NCI-H510A (cell line): ENCODE measurements around the gene AGMO.

ENCODE experiments used
- DNase-seq: peaks from one replicate; lab custom pipeline; 2025; lab: John Stamatoyannopoulos, UW

The AGMO gene

DNA sequence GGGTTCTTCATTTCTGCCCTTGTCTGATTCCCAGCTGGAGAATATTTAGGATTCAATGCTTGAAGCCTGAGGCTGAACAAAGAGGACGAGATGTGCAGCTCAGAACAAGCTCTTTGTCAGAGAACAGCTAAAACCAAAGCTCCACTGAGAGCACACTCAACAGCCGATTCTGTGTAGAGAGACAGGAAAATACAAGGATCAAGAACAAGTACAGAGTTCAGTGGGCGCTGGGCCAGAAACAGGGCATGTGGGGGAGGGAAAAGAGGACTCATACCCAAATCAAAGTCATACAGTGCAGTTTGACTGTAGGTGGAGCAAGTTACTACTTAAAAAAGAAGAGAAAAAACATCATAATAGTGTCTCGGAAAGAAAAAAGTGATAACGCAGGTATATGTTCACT lies at the start of gene AGMO:
AGMO (minus strand) TSS at position 181 of the 400 bp plus-strand sequence.
- DNase-seq = no peak

DNA sequence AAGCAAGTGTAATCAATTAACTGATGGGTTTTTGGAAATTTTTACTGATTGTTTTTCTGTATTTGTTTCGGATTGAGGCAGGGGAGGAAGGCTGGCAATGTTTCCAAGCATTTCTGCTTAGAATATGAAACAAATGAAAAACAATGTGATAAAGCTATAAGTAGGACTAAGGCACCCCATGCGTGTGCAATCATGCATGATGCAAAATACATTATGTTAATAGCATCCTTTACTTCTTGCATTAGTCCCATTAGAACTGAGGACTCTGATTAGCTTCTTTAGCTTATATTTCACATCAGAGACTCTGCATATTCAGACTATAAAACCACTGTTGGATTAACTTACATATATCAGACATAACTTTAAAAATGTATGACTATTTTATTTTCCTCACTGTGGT lies 48.7 kb upstream of the AGMO start:
- DNase-seq = no peak

DNA sequence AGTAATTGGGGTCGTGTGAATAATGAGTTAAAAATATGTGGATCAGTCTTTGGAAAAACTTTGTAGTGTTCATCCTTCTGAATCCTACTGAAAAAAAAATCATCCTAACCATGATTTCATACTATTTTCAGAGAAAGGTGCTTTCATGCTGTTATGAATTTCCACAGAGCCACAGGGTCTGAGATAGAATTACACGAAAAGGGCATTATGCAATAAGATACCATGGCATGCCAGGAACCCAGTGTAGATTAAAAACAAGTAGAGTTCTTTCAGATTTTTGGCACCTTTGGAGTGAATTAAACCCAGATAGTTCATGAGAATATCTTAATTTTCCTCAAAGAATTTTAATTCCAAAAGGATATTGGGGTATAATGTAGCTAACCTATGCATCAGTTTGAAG lies 47.5 kb upstream of the AGMO start:
- no peak for DNase-seq

DNA sequence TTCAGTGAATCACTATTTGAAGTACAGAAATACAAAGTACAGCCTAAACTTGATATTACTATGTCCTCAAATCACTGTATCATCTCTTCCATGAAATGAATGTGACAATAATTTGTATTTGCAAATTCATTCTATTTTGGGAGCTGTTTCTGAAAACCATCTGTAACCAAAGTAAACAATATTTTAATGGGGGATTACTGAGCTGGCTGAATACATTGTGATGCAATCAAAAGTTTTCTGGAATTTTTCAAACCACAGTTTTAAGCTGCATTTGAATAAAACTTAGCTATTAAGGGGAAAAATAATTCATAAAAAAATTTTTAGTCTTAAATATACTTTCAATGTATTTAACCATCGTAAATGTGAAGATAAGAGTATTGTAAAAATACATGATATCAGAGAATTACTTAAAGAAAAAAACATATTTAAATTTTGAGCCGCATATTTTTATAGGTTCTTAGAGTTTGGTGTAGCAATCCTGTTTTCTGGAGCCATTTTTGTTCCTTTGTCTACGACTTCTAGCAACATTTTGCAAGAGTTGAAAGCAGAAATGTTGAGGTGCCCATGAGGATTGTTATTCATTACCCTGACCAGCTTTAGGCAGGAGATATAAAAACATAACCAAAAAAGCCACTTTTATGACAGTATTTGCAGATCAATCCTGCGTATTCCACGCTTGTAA lies 45.9 kb upstream of the AGMO start:
- DNase-seq = no peak

DNA sequence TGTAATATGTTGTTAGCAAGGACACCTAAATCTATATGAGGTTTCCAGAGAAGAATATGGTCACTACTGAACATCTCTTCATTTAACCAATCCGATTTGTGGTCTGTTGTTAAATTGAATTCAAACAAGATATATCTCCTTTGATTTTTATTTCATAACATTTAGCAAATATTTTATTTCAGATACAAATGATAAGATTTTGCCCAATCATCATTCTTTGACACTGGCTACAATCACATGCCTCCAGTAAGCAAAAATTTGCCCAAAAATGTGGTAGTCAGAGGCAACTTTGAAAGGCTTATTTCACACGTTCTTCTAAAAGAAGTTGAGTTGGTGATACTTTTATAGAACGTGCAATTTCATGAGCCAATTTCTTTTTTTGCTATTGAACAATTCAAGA lies 44.7 kb upstream of the AGMO start:
- no peak for DNase-seq

DNA sequence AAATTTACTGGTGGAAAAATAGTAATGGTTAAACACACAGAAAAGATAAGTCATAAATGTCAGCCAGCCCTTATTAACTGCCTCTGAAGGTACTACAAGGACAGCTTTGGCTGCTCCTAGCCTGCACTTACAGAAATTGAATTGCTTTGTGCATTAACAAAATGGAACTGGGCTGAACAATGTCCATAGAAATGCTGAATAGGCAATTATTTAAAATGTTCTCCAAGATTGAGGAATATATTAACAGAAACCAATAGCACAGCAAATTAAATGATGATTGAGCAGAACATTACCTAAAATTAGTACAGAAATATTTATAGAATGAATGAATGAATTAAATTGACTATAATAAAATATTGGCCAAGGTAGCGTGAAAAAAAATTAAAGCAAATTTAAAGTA lies 42.4 kb upstream of the AGMO start:
- no peak for DNase-seq

DNA sequence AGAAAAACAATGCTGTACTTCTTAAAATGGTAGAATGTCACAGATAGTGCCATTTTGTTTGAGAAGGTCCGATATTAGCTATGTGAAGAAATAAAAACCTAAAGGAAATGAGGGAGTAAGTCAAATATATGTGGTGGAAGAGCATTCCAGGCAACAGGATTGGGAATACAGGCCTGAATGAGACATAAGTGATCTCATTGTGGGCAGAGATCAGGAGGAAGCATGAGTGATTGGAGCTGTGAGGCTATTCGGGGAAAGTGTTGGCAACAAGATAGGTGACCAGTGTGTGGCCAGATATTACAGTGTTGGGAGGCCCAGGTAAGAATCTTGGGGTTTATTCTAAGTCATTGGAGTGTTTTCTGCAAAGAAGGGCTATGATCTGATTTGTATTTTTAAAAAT lies 41.3 kb upstream of the AGMO start:
- no peak for DNase-seq

DNA sequence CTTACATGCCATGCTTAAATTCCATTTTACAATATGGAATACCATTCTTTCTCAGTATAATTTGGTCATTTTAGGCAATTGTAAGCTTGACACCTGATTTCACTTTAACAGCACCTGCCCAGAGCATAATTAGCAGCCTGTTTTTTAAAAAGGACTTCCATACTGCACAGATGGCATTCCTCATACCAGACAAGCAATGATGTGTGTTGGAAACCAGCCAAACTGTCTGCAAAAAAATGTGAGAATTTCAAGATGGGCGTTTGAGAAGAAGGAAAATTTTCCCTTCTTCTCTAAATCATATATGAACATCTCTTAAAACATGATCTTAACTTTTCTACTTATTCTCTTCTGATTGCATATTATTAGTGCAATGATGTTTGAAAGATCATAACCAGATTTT lies 40.4 kb upstream of the AGMO start:
- DNase-seq = no peak

DNA sequence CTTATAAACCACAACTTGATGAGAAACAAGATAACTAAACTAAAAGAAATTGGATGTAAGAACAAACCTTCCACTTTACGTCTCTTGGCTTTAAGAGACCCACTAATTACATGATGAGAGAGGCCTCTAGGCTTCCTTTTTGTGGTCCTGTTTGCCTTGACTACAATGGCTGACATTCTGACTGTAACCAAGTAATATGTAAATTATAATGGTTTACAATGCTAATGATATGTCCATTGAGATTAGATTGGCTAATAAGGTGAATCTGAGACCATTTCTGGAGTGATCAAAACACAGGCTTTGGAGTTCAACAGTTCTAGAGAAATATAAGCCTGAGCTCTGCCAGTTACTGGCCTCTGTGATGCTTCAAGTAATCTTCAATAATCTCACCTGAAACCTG lies 39.4 kb upstream of the AGMO start:
- no peak for DNase-seq

DNA sequence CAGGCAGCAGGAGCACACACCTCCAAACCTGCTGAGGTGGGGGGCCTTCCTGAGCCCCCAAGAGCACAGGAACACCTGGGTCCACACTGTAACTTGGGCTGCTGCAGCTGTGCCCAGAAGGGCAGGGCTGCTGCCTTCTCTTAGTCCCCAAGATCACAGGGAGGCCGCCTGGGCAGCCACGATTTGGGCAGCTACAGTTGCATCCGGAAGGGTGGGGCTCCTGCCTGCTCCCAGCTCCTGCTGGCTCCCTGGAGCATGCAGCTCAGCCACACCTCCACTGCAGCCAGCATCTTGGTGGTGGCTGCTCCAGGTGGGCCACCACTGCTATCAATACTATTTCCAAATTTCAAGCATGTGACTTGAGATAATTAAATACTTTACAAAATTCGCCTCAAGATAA lies 38.5 kb upstream of the AGMO start:
- DNase-seq = no peak

DNA sequence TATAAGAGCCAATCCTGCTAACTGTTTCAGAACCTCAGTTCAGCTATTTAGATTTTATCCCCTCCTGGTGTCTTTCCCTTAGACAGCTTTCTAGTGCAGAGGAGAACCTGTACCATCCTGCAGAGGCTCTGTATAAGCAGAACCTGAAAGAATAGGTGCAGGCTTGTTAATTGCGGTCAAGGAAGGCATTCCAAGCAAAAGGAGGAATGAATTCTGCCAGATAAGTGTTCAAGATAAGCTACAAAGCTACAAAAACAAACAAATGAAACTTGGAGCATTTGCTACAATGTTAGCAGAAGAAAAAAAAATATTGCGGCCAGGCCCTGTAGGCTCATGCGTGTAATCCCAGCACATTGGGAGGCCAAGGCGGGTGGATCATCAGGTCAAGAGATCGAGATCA lies 32.6 kb upstream of the AGMO start:
- no peak for DNase-seq

DNA sequence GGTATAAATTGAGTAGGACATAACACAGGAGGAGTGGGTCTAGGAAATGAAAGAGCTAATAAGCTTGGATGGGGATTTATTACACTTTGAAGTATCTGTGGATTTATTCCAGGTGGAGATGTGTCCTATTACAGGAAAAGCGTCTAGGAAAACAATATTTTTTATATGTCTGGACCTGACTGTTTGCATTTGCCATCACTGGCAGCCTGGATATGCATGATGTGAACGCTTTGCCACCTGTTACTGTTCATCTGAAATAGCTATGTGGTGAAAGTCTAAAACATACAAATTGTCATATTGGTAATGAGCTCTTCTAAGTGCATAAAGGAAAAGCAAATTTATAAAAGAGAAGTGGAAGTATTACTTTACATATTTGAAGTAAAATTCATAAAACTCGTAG lies 31.6 kb upstream of the AGMO start:
- DNase-seq = no peak

DNA sequence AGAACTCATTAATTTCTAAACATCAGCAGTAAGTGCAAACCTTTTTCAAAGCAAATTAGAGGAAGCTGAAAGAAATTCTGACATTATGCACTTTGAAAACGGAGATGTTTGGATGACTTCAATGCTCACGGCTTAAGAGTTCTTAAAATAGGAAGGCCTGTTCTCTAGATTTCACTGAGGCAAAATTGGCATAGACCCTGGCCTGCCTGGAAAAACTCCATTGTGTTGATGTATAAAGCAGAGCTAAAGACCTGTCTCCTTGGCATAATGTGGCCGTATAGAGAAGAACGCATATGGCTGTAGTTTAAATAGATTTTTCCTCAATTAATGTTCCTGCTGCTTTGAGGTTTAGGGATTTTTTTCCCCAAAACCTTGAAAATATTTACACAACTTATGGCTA lies 24.5 kb upstream of the AGMO start:
- no peak for DNase-seq

DNA sequence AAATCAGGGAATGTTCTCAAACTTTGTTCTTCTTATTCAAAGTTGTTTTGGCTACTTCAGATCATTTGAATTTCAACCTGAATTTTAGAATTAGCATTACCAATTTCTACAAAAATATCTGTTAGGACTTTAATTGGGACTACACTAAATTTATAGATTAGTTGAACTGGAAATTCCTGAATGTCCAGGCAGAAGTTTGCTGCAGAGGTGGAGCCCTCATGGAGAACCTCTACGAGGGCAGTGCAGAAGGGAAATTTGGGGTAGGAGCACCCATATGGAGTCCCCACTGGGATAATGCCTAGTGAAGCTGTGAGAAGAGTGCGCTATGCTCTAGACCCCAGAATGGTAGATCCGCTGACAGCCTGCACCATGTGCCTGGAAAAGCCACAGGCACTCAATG lies 22.8 kb upstream of the AGMO start:
- DNase-seq = no peak

DNA sequence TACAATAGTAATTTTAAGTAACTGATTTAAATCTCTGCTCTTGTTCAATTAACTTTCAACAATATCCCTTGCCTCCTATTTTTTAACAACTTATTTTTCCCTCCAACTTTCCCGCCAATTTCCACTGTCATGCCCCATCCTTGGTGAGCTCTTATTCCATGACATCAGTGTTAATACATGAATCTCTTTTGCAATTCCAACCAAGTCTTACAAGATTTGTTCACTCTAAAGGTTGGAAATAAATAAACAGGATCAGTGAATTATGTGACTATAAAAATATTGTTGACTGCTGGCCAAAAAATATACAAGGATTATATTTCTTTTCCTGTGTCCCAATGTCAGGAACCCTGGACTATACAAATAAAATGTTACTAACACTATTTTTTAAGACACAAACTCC lies 21.0 kb upstream of the AGMO start:
- DNase-seq = no peak

DNA sequence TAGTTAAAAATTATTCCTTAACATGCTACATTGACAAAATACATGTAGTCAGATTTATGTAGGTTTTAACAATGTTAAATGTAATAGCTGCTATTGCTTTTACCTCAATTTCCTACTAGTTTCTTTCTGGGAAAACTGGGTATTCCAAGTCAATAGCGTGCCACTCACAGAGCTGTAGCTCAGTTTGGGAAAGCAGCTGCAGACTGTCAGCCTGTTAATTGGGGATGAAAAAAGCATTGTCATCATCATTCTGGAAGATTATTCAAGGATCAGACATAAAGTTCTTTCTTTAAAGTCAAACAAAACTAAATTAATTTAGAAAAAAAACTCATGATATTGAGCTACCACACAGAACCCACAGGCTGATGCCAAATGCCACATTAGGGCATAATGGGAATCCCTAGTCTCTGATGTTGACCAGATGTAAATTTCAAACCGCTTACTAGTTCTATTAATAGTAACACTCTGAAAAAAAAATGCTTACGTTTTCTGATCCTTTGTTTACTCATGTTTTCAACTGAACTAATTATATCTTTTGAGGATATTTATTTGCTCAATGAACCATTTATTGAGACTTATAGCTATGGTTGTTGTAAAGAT lies 19.6 kb upstream of the AGMO start:
- DNase-seq = no peak

DNA sequence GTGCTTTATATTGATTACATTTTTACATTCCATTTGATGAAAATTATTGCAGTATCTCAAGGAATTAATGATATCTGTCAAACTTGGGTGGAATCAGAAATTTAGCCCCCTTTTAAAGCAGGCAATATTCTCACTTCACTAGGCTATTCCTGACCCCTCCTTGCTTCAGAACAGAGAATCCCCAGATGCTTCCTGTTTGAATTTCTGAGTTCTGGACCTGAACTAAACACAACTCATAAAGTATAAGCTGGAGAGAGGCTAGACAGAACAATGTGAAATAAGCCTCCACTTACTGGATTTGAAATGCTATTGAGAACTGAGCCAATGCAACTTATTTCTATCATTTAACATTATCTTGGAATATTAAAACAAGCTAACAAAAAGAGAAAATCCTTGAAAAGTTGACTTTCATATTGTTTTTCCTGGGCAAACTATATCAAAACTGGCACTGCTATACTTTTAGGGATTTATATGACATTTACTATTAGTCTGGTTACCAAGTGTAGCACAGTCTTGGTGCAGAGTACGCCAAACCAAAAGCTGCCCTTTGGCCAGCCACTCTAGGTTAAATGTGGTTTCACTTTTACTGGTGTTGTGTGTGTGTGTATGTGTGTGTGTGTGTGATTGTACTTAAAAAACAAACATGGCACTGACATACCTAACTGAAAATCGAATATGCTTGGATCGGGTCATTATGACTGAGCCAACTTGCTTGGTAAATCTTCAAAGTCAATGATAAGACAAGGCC lies 19.0 kb upstream of the AGMO start:
- DNase-seq = no peak

DNA sequence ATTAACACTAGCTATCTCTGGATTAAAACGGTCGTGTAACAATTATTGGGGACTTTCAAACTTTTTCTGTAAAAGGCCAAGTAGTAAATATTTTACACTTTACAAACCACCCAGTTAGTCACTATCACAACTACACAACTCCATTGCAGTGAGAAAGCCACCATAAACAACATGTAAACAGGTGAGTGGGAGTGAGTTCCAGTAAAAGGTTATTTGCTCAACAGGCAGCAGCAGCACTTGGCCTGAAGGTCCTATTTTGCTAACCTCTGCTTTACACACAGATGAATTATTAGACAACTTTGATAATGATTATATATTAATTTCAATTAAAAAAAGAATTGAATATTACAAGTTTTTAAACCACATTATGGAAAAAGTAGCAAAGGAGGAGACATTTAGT lies 15.8 kb upstream of the AGMO start:
- no peak for DNase-seq

DNA sequence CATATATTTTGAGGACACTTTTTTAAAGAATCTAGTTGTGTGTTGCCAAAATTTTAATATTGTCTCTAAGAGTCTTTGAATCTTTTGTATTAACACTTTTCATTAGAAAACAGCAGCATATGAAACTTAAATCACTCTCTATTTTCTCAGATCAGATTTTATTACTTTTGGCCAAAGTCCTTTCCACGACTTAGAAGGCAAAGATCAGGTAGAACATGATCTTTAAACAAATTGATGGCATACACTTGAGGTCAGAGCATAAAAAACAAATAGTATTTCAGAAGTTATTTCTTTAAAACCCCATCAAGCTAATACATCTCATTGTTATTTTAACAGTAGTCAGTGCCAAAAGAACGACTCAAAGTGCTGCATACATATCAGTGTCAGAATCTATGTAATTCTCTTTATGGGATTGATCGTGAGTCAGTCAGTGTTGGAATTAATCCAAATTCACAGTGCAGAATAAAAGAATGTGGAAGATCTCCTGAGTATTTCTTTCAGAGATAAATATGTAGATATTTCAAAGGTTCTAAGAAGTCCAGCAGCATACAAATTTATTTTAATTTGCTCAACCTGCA lies 9.6 kb upstream of the AGMO start:
- DNase-seq = no peak

DNA sequence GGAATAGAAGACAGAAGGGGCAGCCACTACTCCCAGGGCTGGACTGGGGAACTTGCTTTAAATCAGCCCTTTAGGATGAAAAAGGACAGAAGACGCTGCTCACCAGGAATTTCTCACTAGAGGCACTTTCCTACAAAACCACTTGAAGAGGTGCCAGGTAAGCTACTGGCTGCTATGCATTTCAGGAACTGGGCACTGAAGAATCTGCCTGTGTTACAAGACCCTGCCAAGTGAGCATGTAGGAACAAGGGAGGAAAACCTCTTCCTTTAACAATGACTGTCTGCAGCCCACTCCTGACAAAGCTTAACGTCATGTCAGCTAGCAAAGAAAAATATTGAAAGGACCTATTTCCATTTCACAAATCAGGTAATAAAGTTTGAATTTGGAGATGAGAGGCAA lies 5.8 kb upstream of the AGMO start:
- no peak for DNase-seq

DNA sequence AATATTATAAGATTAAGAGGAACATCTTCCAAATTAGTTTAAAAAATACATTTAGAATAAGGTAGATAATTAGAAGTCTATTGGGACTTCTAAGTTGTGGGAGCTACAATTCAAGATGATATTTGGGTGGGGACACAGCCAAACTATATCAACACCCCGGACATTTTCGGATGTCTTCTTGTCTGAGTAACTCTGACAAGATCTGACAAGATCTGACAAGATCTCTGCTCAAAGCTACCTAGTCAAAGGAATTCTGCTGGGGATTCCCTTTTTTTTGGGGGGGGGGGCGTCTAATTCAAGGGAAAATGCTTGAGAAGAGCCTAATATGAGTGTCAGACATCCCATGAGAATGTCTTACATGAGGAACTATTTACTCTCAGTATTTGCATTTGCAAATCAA lies 5.2 kb upstream of the AGMO start:
- DNase-seq = no peak

DNA sequence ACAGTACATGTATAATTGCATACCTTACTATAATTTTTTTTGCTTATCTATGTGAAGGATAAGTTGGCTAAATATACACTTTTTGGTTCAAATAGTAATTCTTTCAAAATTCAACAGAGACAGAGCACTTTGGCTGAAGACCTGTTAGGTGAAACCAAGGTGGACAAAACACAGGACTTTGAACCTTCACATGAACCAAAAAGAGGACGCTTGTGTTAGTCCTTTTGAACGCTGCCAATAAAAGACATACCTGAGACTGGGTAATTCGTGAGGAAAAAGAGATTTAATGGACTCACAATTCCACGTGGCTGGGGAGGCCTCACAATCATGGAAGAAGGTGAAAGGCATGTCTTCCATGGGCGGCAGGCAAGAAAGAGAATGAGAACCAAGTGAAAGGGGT lies 4.7 kb upstream of the AGMO start:
- DNase-seq = no peak

DNA sequence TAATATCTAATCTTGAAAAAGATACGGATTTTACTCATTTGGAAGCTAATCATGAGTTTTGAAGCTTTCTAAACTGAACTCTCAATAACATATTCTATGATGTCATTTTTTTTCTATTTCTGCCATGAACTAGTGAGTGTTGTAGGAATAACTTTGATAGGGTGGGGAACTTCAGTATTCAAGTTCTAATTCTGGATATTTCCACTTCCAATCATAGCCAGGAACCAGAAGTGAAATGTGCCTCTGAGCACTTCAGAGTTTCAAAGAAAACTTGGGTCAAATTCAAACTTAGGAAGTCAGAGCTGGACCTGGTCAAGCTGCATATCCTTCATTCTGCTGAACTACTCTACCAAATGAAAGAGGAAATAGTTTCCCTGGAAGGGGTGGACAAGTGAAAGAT lies 847 bp downstream of the AGMO start:
- no peak for DNase-seq
